HEK293 (cell line): ENCODE results near the gene BZW2.

ENCODE experiments used
- BCL11A ChIP-seq: fragments of 450-650 bp; formaldehyde crosslinking; IDR thresholded peaks from 2 replicates; pipeline ENCODE4 v1.5.1; 2016; ENCODE audit warnings: low read depth, missing biosample characterization, missing genetic modification characterization
- MYNN ChIP-seq: fragments of 450-650 bp; formaldehyde crosslinking; IDR thresholded peaks from 2 replicates; pipeline ENCODE4 v1.5.1; 2016; ENCODE audit warnings: missing biosample characterization, missing genetic modification characterization, borderline replicate concordance
- OSR2 ChIP-seq: fragments of 450-650 bp; formaldehyde crosslinking; IDR thresholded peaks from 2 replicates; pipeline ENCODE4 v1.5.1; 2016; ENCODE audit warnings: missing biosample characterization, missing genetic modification characterization
- WT1 ChIP-seq: fragments of 450-650 bp; formaldehyde crosslinking; IDR thresholded peaks from 2 replicates; pipeline ENCODE4 v1.5.1; 2016; ENCODE audit warnings: missing biosample characterization, missing genetic modification characterization
- ZNF239 ChIP-seq: fragments of 450-650 bp; formaldehyde crosslinking; IDR thresholded peaks from 2 replicates; pipeline ENCODE4 v1.5.1; 2016; ENCODE audit warnings: missing biosample characterization, missing genetic modification characterization
- ZNF24 ChIP-seq: fragments of 450-650 bp; formaldehyde crosslinking; IDR thresholded peaks from 2 replicates; pipeline ENCODE4 v1.5.1; 2016; ENCODE audit warnings: missing biosample characterization, missing genetic modification characterization
- ZNF266 ChIP-seq: fragments of 450-650 bp; formaldehyde crosslinking; IDR thresholded peaks from 2 replicates; pipeline ENCODE4 v1.5.1; 2016; ENCODE audit warnings: missing biosample characterization, missing genetic modification characterization, low read depth
- ZNF274 ChIP-seq, 2 experiments: fragments of 200-500 bp in 1 of 2; fragments of 450-650 bp in 1 of 2; sonication (Bioruptor generic) in 1 of 2; formaldehyde crosslinking in 1 of 2; IDR thresholded peaks; 2 replicates each; pipeline versions ENCODE4 v1.5.1 to v1.6.1; 2014 to 2016; ENCODE audit warnings: borderline replicate concordance in 1 of 2, inconsistent platforms in 1 of 2, low read length in 1 of 2, missing biosample characterization in 1 of 2, missing genetic modification characterization in 1 of 2
- ZNF48 ChIP-seq: fragments of 450-650 bp; formaldehyde crosslinking; IDR thresholded peaks from 2 replicates; pipeline ENCODE4 v1.5.1; 2016; ENCODE audit warnings: missing biosample characterization, missing genetic modification characterization
- ZNF626 ChIP-seq: fragments of 450-650 bp; sonication (Bioruptor Pico); formaldehyde crosslinking; IDR thresholded peaks from 2 replicates; pipeline ENCODE4 v1.5.1; 2018; ENCODE audit warnings: missing biosample characterization, missing genetic modification characterization, inconsistent platforms
- ZNF629 ChIP-seq: fragments of 450-650 bp; formaldehyde crosslinking; IDR thresholded peaks from 2 replicates; pipeline ENCODE4 v1.5.1; 2017; ENCODE audit warnings: missing biosample characterization, missing genetic modification characterization
- TF ChIP-seq, protein P1 (sequence below): fragments of 450-650 bp; formaldehyde crosslinking; IDR thresholded peaks from 2 replicates; pipeline ENCODE4 v1.5.1; 2016; ENCODE audit warnings: missing biosample characterization, missing genetic modification characterization
- TF ChIP-seq, protein P2 (sequence below): fragments of 450-650 bp; formaldehyde crosslinking; IDR thresholded peaks from 2 replicates; pipeline ENCODE4 v1.5.1; 2016; ENCODE audit warnings: missing biosample characterization, missing genetic modification characterization
- TF ChIP-seq, protein P3 (sequence below): fragments of 450-650 bp; formaldehyde crosslinking; IDR thresholded peaks from 2 replicates; pipeline ENCODE4 v1.5.1; 2016; ENCODE audit warnings: missing biosample characterization, missing genetic modification characterization

DNA sequence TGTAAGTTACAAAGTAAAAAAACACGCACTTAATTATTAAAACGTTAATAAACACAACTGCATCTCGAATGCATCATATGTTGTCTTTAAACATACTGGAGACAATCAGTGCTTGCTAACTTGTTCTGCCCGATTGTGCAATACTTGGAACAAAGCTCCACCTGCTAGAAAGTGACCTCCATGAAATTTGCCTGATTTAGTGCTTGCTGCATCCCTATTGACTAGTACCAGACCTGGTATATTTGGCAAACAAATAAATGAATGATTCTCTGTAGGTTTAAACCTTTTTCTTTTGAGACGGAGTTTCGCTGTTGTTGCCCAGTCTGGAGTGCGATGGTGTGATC is 6.2 kb downstream of the BZW2 start:
- TF ChIP-seq, protein P1, sequence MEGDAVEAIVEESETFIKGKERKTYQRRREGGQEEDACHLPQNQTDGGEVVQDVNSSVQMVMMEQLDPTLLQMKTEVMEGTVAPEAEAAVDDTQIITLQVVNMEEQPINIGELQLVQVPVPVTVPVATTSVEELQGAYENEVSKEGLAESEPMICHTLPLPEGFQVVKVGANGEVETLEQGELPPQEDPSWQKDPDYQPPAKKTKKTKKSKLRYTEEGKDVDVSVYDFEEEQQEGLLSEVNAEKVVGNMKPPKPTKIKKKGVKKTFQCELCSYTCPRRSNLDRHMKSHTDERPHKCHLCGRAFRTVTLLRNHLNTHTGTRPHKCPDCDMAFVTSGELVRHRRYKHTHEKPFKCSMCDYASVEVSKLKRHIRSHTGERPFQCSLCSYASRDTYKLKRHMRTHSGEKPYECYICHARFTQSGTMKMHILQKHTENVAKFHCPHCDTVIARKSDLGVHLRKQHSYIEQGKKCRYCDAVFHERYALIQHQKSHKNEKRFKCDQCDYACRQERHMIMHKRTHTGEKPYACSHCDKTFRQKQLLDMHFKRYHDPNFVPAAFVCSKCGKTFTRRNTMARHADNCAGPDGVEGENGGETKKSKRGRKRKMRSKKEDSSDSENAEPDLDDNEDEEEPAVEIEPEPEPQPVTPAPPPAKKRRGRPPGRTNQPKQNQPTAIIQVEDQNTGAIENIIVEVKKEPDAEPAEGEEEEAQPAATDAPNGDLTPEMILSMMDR (tag by site-specific recombination), result no peak
- TF ChIP-seq ZNF24 (tag by site-specific recombination) (no peak), WT1 (tag by site-specific recombination) (no peak), ZNF629 (tag by site-specific recombination) (no peak), OSR2 (tag by site-specific recombination) (no peak), ZNF48 (tag by site-specific recombination) (no peak), ZNF274 (IDR thresholded peaks at IDR 0.05; ENCODE audit: low read length) (no peak), ZNF274 (tag by site-specific recombination; IDR thresholded peaks at IDR 0.05; ENCODE audit: borderline replicate concordance) (no peak), MYNN (tag by site-specific recombination) (no peak), ZNF239 (tag by site-specific recombination) (no peak), ZNF626 (tag by site-specific recombination) (no peak), BCL11A (no peak), ZNF266 (tag by site-specific recombination) (no peak)
- TF ChIP-seq, protein P2, sequence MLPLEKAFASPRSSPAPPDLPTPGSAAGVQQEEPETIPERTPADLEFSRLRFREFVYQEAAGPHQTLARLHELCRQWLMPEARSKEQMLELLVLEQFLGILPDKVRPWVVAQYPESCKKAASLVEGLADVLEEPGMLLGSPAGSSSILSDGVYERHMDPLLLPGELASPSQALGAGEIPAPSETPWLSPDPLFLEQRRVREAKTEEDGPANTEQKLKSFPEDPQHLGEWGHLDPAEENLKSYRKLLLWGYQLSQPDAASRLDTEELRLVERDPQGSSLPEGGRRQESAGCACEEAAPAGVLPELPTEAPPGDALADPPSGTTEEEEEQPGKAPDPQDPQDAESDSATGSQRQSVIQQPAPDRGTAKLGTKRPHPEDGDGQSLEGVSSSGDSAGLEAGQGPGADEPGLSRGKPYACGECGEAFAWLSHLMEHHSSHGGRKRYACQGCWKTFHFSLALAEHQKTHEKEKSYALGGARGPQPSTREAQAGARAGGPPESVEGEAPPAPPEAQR (tag by site-specific recombination), result no peak
- TF ChIP-seq, protein P3, sequence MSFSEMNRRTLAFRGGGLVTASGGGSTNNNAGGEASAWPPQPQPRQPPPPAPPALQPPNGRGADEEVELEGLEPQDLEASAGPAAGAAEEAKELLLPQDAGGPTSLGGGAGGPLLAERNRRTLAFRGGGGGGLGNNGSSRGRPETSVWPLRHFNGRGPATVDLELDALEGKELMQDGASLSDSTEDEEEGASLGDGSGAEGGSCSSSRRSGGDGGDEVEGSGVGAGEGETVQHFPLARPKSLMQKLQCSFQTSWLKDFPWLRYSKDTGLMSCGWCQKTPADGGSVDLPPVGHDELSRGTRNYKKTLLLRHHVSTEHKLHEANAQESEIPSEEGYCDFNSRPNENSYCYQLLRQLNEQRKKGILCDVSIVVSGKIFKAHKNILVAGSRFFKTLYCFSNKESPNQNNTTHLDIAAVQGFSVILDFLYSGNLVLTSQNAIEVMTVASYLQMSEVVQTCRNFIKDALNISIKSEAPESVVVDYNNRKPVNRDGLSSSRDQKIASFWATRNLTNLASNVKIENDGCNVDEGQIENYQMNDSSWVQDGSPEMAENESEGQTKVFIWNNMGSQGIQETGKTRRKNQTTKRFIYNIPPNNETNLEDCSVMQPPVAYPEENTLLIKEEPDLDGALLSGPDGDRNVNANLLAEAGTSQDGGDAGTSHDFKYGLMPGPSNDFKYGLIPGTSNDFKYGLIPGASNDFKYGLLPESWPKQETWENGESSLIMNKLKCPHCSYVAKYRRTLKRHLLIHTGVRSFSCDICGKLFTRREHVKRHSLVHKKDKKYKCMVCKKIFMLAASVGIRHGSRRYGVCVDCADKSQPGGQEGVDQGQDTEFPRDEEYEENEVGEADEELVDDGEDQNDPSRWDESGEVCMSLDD (tag by site-specific recombination), result no peak
